Gastrocnemius medialis (tissue), 4 donors: ENCODE results near the gene PKMYT1. TPM values are rescaled to one million over a fixed set of nuclear protein-coding genes. Genes with fewer than 3 reads are reported as not detected.

Source experiments
- ATAC-seq, 2 donors: fragments of 150-250 bp; one replicate each; pipeline ENCODE4 v1.9.1; 2016
- DNase-seq, 2 donors: peaks; one replicate each; pipeline ENCODE4 v3.0.0-alpha.2; 2019
- H3K27ac ChIP-seq, 4 donors: fragments of 200-600 bp; sonication (generic); 1 replicate in 1 of 4; 2 replicates in 3 of 4; pipeline ENCODE4 v1.5.1; 2016 to 2018; ENCODE audit warnings: mild to moderate bottlenecking in 2 of 4, moderate library complexity in 1 of 4
- H3K27me3 ChIP-seq, 3 donors: fragments of 200-600 bp; sonication (generic) in 2 of 3; 1 replicate in 1 of 3; 2 replicates in 2 of 3; pipeline versions ENCODE4 v1.5.1 to v1.6.0; 2016 to 2019; ENCODE audit warnings: mild to moderate bottlenecking in 1 of 3, moderate library complexity in 1 of 3
- H3K36me3 ChIP-seq, 2 donors: fragments of 200-600 bp; sonication (generic) in 1 of 2; one replicate each; pipeline ENCODE4 v1.5.1; 2017 to 2018
- H3K4me1 ChIP-seq, 2 donors: fragments of 200-600 bp; sonication (generic) in 1 of 2; one replicate each; pipeline ENCODE4 v1.5.1; 2016 to 2017; ENCODE audit warnings: mild to moderate bottlenecking in 2 of 2
- H3K4me3 ChIP-seq, 4 donors: fragments of 200-600 bp; sonication (generic) in 3 of 4; 1 replicate in 1 of 4; 2 replicates in 3 of 4; pipeline ENCODE4 v1.5.1; 2016 to 2019; ENCODE audit warnings: mild to moderate bottlenecking in 2 of 4
- H3K9me3 ChIP-seq, 3 donors: fragments of 200-600 bp; sonication (generic) in 2 of 3; 1 replicate in 1 of 3; 2 replicates in 2 of 3; pipeline ENCODE4 v1.5.1; 2016 to 2019
- CTCF ChIP-seq, 5 experiments: fragments of 450-650 bp in 3 of 5; fragments of 200-600 bp in 2 of 5; sonication (generic) in 2 of 5; IDR thresholded peaks in 4 of 5; conservative IDR thresholded peaks in 1 of 5; 1 replicate in 4 of 5; 2 replicates in 1 of 5; pipeline ENCODE4 v1.5.1; 2016 to 2019; ENCODE audit warnings: antibody characterized with exemption in 5 of 5, mild to moderate bottlenecking in 3 of 5, moderate library complexity in 3 of 5
- POLR2A ChIP-seq, 2 donors: fragments of 450-650 bp; IDR thresholded peaks; one replicate each; pipeline ENCODE4 v1.6.1; 2017; ENCODE audit warnings: antibody characterized with exemption in 2 of 2, mild to moderate bottlenecking in 2 of 2, moderate library complexity in 2 of 2
- in situ Hi-C, 4 donors: fragments of 200-750 bp; cut with MboI; loops; one replicate each; pipeline versions ENCODE4 v1.15.0 to v1.8.0; 2017; ENCODE audit warnings: low sequenced_read_pairs in 4 of 4
- intact Hi-C: fragments of 100-400 bp; cut with DNase I; formaldehyde crosslinking; loops from one replicate; pipeline ENCODE4 v1.15.1; 2023; ENCODE audit warnings: low total_unique reads
- total RNA-seq, 4 donors: library from RNA; depleted of rRNA; stranded (reverse); fragments of >200 nt; gene quantifications; one replicate each; pipeline versions ENCODE4 v1.1.0 to v1.2.3, GENCODE V29; 2016

Gene PKMYT1
- total RNA-seq, 4 donors from 2014 or later: 1.4 to 2.4 TPM; not detected in 2

GRCh38 chr16:3027489-3027795 is 47.2 kb upstream of the PKMYT1 start:
- H3K4me1 ChIP-seq: peaks cover 21 to 35% of the 10 kb centered on the region in 2 donors
- in situ Hi-C loops: no loop called here
- TF ChIP-seq CTCF (IDR thresholded peaks at IDR 0.05 in 4 of 5, conservative IDR thresholded peaks at IDR 0.05 in 1 of 5) (no peak), POLR2A (IDR thresholded peaks at IDR 0.05) (no peak)

GRCh38 chr16:3026609-3027488 is 46.6 kb upstream of the PKMYT1 start:
- H3K4me1 ChIP-seq: peaks cover 27 to 41% of the 10 kb centered on the region in 2 donors
- intact Hi-C loops: no loop called here
- no peak overlapping the region for H3K27ac ChIP-seq
- TF ChIP-seq CTCF (IDR thresholded peaks at IDR 0.05 in 4 of 5, conservative IDR thresholded peaks at IDR 0.05 in 1 of 5): no peak
- TF ChIP-seq POLR2A (IDR thresholded peaks at IDR 0.05): no peak
- no peaks in the 10 kb centered on the region for H3K9me3 ChIP-seq
- in situ Hi-C loops: no loop called here
- DNase-seq (no peak), ATAC-seq (no peak)
- H3K4me3 ChIP-seq: no peak overlapping the region
- H3K36me3 ChIP-seq: peaks cover 0 to 19% of the 10 kb centered on the region in 2 donors
- H3K27me3 ChIP-seq: peaks cover 28 to 29% (median 28%) of the 10 kb centered on the region in 3 donors

More at GRCh38 chr16:3027489-3027795, 47.2 kb upstream of the PKMYT1 start:
- ATAC-seq (no peak), DNase-seq (no peak)
- intact Hi-C loops: no loop called here
- H3K4me3 ChIP-seq: no peak overlapping the region
- H3K27ac ChIP-seq: no peak overlapping the region
- peaks cover 0 to 19% of the 10 kb centered on the region in 2 donors for H3K36me3 ChIP-seq
- peaks cover 28 to 35% (median 32%) of the 10 kb centered on the region in 3 donors for H3K27me3 ChIP-seq
- no peaks in the 10 kb centered on the region for H3K9me3 ChIP-seq

- TF ChIP-seq CTCF (IDR thresholded peaks at IDR 0.05 in 4 of 5, conservative IDR thresholded peaks at IDR 0.05 in 1 of 5) (no peak), POLR2A (IDR thresholded peaks at IDR 0.05) (no peak)
- no peak overlapping the region for H3K27ac ChIP-seq
- in situ Hi-C loops: no loop called here
- H3K4me1 ChIP-seq: peaks cover 32 to 49% of the 10 kb centered on the region in 2 donors
- H3K27me3 ChIP-seq: peaks cover 22 to 23% (median 23%) of the 10 kb centered on the region in 3 donors
- ATAC-seq: no peak
- no peak overlapping the region for H3K4me3 ChIP-seq
- H3K9me3 ChIP-seq: no peaks in the 10 kb centered on the region
- intact Hi-C loops: no loop called here
- peaks cover 0 to 19% of the 10 kb centered on the region in 2 donors for H3K36me3 ChIP-seq
- no peak for DNase-seq
Measured at GRCh38 chr16:3026003-3026378, 45.7 kb upstream of the PKMYT1 start.

- DNase-seq: no peak
- TF ChIP-seq POLR2A (IDR thresholded peaks at IDR 0.05): no peak
- TF ChIP-seq CTCF (IDR thresholded peaks at IDR 0.05 in 4 of 5, conservative IDR thresholded peaks at IDR 0.05 in 1 of 5): no peak
- intact Hi-C loops (no loop called here), in situ Hi-C loops (no loop called here)
- no peaks in the 10 kb centered on the region for H3K9me3 ChIP-seq
- ATAC-seq: no peak
- H3K4me3 ChIP-seq: no peak overlapping the region
- no peak overlapping the region for H3K27ac ChIP-seq
- peaks cover 16 to 17% (median 16%) of the 10 kb centered on the region in 3 donors for H3K27me3 ChIP-seq
- peaks cover 32 to 56% of the 10 kb centered on the region in 2 donors for H3K4me1 ChIP-seq
- H3K36me3 ChIP-seq: peaks cover 0 to 19% of the 10 kb centered on the region in 2 donors
Measured at GRCh38 chr16:3025032-3026002, 45.1 kb upstream of the PKMYT1 start.
